Measurements from ENCODE around the gene CCDC137. TPM values are rescaled to one million over a fixed set of nuclear protein-coding genes. Genes with fewer than 3 reads are reported as not detected.

The CCDC137 gene
- total and polyA plus RNA-seq, 2 of the 13 experiments (the other 11 are each of a cell fraction or from before 2014, with no cell fraction given) = 14.6 to 39.1 TPM

GRCh38 chr17:81636505-81637288, 29.8 kb upstream of the CCDC137 start, which contains the start of the genes NPLOC4 and TSPAN10 (continued):
- TF ChIP-seq, protein P1, sequence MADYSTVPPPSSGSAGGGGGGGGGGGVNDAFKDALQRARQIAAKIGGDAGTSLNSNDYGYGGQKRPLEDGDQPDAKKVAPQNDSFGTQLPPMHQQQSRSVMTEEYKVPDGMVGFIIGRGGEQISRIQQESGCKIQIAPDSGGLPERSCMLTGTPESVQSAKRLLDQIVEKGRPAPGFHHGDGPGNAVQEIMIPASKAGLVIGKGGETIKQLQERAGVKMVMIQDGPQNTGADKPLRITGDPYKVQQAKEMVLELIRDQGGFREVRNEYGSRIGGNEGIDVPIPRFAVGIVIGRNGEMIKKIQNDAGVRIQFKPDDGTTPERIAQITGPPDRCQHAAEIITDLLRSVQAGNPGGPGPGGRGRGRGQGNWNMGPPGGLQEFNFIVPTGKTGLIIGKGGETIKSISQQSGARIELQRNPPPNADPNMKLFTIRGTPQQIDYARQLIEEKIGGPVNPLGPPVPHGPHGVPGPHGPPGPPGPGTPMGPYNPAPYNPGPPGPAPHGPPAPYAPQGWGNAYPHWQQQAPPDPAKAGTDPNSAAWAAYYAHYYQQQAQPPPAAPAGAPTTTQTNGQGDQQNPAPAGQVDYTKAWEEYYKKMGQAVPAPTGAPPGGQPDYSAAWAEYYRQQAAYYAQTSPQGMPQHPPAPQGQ (CRISPR knock-in tag; IDR thresholded peaks at IDR 0.05; ENCODE audit: borderline replicate concordance) = no peak
- TF ChIP-seq ZNF34 (CRISPR knock-in tag; IDR thresholded peaks at IDR 0.05; ENCODE audit: borderline replicate concordance) (peak; percentile 74; the same call in 1 of the 2 replicates), TGIF2 (CRISPR knock-in tag; IDR thresholded peaks at IDR 0.05) (peak; percentile 97), ZNF484 (CRISPR knock-in tag; IDR thresholded peaks at IDR 0.05; ENCODE audit: borderline replicate concordance, low read depth) (no peak), POLR2AphosphoS2 (IDR thresholded peaks at IDR 0.05; ENCODE audit: low read depth, low read length) (no peak), ZMYM3 (CRISPR knock-in tag; IDR thresholded peaks at IDR 0.05) (peak; percentile 72), IRX3 (CRISPR knock-in tag; IDR thresholded peaks at IDR 0.05; ENCODE audit: borderline replicate concordance, low read depth) (no peak; the same call in 1 of the 2 replicates), JARID2 (CRISPR knock-in tag; IDR thresholded peaks at IDR 0.05; ENCODE audit: insufficient replicate concordance) (no peak)
- TF ChIP-seq, protein P2, sequence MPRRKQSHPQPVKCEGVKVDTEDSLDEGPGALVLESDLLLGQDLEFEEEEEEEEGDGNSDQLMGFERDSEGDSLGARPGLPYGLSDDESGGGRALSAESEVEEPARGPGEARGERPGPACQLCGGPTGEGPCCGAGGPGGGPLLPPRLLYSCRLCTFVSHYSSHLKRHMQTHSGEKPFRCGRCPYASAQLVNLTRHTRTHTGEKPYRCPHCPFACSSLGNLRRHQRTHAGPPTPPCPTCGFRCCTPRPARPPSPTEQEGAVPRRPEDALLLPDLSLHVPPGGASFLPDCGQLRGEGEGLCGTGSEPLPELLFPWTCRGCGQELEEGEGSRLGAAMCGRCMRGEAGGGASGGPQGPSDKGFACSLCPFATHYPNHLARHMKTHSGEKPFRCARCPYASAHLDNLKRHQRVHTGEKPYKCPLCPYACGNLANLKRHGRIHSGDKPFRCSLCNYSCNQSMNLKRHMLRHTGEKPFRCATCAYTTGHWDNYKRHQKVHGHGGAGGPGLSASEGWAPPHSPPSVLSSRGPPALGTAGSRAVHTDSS (CRISPR knock-in tag; conservative IDR thresholded peaks at IDR 0.05) = no peak
- TF ChIP-seq, protein P3, sequence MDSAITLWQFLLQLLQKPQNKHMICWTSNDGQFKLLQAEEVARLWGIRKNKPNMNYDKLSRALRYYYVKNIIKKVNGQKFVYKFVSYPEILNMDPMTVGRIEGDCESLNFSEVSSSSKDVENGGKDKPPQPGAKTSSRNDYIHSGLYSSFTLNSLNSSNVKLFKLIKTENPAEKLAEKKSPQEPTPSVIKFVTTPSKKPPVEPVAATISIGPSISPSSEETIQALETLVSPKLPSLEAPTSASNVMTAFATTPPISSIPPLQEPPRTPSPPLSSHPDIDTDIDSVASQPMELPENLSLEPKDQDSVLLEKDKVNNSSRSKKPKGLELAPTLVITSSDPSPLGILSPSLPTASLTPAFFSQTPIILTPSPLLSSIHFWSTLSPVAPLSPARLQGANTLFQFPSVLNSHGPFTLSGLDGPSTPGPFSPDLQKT (CRISPR knock-in tag; IDR thresholded peaks at IDR 0.05; ENCODE audit: borderline replicate concordance) = no peak
- TF ChIP-seq, protein P4, sequence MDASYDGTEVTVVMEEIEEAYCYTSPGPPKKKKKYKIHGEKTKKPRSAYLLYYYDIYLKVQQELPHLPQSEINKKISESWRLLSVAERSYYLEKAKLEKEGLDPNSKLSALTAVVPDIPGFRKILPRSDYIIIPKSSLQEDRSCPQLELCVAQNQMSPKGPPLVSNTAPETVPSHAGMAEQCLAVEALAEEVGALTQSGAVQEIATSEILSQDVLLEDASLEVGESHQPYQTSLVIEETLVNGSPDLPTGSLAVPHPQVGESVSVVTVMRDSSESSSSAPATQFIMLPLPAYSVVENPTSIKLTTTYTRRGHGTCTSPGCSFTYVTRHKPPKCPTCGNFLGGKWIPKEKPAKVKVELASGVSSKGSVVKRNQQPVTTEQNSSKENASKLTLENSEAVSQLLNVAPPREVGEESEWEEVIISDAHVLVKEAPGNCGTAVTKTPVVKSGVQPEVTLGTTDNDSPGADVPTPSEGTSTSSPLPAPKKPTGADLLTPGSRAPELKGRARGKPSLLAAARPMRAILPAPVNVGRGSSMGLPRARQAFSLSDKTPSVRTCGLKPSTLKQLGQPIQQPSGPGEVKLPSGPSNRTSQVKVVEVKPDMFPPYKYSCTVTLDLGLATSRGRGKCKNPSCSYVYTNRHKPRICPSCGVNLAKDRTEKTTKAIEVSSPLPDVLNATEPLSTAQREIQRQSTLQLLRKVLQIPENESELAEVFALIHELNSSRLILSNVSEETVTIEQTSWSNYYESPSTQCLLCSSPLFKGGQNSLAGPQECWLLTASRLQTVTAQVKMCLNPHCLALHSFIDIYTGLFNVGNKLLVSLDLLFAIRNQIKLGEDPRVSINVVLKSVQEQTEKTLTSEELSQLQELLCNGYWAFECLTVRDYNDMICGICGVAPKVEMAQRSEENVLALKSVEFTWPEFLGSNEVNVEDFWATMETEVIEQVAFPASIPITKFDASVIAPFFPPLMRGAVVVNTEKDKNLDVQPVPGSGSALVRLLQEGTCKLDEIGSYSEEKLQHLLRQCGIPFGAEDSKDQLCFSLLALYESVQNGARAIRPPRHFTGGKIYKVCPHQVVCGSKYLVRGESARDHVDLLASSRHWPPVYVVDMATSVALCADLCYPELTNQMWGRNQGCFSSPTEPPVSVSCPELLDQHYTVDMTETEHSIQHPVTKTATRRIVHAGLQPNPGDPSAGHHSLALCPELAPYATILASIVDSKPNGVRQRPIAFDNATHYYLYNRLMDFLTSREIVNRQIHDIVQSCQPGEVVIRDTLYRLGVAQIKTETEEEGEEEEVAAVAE (CRISPR knock-in tag; IDR thresholded peaks at IDR 0.05; ENCODE audit: borderline replicate concordance) = peak; percentile 84; the same call in 1 of the 2 replicates
- TF ChIP-seq, protein P5, sequence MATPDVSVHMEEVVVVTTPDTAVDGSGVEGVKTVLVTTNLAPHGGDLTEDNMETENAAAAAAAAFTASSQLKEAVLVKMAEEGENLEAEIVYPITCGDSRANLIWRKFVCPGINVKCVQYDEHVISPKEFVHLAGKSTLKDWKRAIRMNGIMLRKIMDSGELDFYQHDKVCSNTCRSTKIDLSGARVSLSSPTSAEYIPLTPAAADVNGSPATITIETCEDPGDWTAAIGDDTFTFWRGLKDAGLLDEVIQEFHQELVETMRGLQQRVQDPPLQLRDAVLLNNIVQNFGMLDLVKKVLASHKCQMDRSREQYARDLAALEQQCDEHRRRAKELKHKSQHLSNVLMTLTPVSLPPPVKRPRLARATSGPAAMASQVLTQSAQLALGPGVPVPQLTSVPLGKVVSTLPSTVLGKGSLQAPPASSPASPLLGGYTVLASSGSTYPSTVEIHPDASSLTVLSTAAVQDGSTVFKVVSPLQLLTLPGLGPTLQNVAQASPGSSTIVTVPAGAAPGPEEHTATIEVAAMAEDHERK (CRISPR knock-in tag; IDR thresholded peaks at IDR 0.05; ENCODE audit: low read depth) = peak; percentile 95
- TF ChIP-seq, protein P6, sequence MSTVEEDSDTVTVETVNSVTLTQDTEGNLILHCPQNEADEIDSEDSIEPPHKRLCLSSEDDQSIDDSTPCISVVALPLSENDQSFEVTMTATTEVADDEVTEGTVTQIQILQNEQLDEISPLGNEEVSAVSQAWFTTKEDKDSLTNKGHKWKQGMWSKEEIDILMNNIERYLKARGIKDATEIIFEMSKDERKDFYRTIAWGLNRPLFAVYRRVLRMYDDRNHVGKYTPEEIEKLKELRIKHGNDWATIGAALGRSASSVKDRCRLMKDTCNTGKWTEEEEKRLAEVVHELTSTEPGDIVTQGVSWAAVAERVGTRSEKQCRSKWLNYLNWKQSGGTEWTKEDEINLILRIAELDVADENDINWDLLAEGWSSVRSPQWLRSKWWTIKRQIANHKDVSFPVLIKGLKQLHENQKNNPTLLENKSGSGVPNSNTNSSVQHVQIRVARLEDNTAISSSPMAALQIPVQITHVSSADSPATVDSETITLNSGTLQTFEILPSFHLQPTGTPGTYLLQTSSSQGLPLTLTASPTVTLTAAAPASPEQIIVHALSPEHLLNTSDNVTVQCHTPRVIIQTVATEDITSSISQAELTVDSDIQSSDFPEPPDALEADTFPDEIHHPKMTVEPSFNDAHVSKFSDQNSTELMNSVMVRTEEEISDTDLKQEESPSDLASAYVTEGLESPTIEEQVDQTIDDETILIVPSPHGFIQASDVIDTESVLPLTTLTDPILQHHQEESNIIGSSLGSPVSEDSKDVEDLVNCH (CRISPR knock-in tag; IDR thresholded peaks at IDR 0.05) = no peak
